Pancreas (tissue), 10 donors: ENCODE measurements around the gene TEX22. TPM values are rescaled to one million over a fixed set of nuclear protein-coding genes. Genes with fewer than 3 reads are reported as not detected.
A peak's percentile ranks its signal among the peaks of the same experiment; 100 is the strongest.

ENCODE experiments used
- ATAC-seq, 4 donors: fragments of 200-7000 bp; cut with Tn5 transposase; one replicate each; pipeline versions ENCODE4 v1.8.0 to v1.9.1; 2020; ENCODE audit warnings: mild to moderate bottlenecking in 4 of 4, moderate library complexity in 4 of 4
- DNase-seq, 6 donors: peaks; one replicate each; pipeline ENCODE4 v3.0.0-alpha.2; 2020
- FAIRE-seq: peaks from 2 replicates; lab custom pipeline; 2012; peaks lifted over from hg19 to GRCh38; lab: Jason Lieb, UNC
- H3K27ac ChIP-seq, 4 donors: fragments of 200-600 bp; sonication (generic); 1 replicate in 3 of 4; 2 replicates in 1 of 4; pipeline versions ENCODE4 v1.5.0 to v1.8.0; 2020
- H3K27me3 ChIP-seq, 4 donors: fragments of 200-600 bp; one replicate each; pipeline ENCODE4 v1.8.0; 2021
- H3K36me3 ChIP-seq, 3 donors: fragments of 200-600 bp; sonication (generic) in 1 of 3; one replicate each; pipeline versions ENCODE4 v1.5.0 to v1.8.0; 2020 to 2021
- H3K4me1 ChIP-seq, 3 donors: fragments of 200-600 bp; one replicate each; pipeline ENCODE4 v1.8.0; 2021
- H3K4me3 ChIP-seq, 4 donors: fragments of 200-600 bp; sonication (generic) in 2 of 4; one replicate each; pipeline versions ENCODE4 v1.5.0 to v1.8.0; 2020 to 2021
- H3K9me3 ChIP-seq, 4 donors: fragments of 200-600 bp; one replicate each; pipeline ENCODE4 v1.8.0; 2021
- WGBS, 2 donors: extraction: QIAGEN DNeasy Blood & Tissue Kit; methylation state at CpG; one replicate each; pipeline ENCODE4 v1.1.7; 2013; 5-methylcytosine and 5-hydroxymethylcytosine counted together
- intact Hi-C, 3 donors: fragments of 100-400 bp; cut with DNase I; formaldehyde crosslinking; loops; one replicate each; pipeline versions ENCODE4 v1.11.1 to v1.14.2; 2022
- polyA plus RNA-seq, 2 donors: library from polyadenylated mRNA; stranded (reverse); fragments of 200-250 nt; gene quantifications; one replicate each; pipeline ENCODE4 v1.2.3, GENCODE V29; 2013
- total RNA-seq, 6 donors: library from RNA; stranded (reverse); fragmentation: NEBNext Ultra II Directional in 4 of 6; extraction: Animal tissue kit (Norgen Biotek cat#: 25700) in 4 of 6; gene quantifications; one replicate each; pipeline versions ENCODE4 v1.2.1 to v1.2.4, GENCODE V29; 2021 to 2023
- TF ChIP-seq, protein P1 (sequence below), 4 donors: fragments of 200-600 bp; sonication (generic) in 3 of 4; IDR thresholded peaks; one replicate each; pipeline versions ENCODE4 v1.5.0 to v1.8.0; 2021; ENCODE audit warnings: antibody characterized with exemption in 4 of 4
- donor health status: healthy with polysubstance abuse.
- donor health status: DM: no; HTN: no; CAD: no; lungs with moderate emphysema.
- donor health status: DM: no; HTN: no; CAD: no.
- donor health status: control.
- donor health status: control.
- donor health status: Bipolar disorder and iron deficiency.
- donor health status: DM: yes; HTN: yes; CAD: no.
- donor health status: DM: no; HTN: no; CAD: no.
- donor health status: DM: no; HTN: no; CAD: no.
- donor health status: DM: yes; HTN: yes; CAD: no.

Gene TEX22
- total and polyA plus RNA-seq, 8 donors: 0.14 to 2.4 (median 1.1) TPM

- H3K4me3 ChIP-seq: no peak overlapping the region
- DNase-seq: peak in 4 of 6 donors; percentile 9 to 52 (median 32)
- intact Hi-C loops: no loop called here
- peaks cover 0 to 6% (median 3%) of the 10 kb centered on the region in 3 donors for H3K4me1 ChIP-seq
- no peak for FAIRE-seq
- H3K36me3 ChIP-seq: no peaks in the 10 kb centered on the region
- H3K9me3 ChIP-seq: no peaks in the 10 kb centered on the region
- 94% methylated on average over 8 of the region's 8 CpGs for WGBS, 2 donors
- no peak for ATAC-seq
- H3K27ac ChIP-seq: no peak overlapping the region
- H3K27me3 ChIP-seq: no peaks in the 10 kb centered on the region
- TF ChIP-seq, protein P1, sequence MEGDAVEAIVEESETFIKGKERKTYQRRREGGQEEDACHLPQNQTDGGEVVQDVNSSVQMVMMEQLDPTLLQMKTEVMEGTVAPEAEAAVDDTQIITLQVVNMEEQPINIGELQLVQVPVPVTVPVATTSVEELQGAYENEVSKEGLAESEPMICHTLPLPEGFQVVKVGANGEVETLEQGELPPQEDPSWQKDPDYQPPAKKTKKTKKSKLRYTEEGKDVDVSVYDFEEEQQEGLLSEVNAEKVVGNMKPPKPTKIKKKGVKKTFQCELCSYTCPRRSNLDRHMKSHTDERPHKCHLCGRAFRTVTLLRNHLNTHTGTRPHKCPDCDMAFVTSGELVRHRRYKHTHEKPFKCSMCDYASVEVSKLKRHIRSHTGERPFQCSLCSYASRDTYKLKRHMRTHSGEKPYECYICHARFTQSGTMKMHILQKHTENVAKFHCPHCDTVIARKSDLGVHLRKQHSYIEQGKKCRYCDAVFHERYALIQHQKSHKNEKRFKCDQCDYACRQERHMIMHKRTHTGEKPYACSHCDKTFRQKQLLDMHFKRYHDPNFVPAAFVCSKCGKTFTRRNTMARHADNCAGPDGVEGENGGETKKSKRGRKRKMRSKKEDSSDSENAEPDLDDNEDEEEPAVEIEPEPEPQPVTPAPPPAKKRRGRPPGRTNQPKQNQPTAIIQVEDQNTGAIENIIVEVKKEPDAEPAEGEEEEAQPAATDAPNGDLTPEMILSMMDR (IDR thresholded peaks at IDR 0.05): no peak
Observed at GRCh38 chr14:105395538-105395854, 2.8 kb upstream of the TEX22 start.

DNA sequence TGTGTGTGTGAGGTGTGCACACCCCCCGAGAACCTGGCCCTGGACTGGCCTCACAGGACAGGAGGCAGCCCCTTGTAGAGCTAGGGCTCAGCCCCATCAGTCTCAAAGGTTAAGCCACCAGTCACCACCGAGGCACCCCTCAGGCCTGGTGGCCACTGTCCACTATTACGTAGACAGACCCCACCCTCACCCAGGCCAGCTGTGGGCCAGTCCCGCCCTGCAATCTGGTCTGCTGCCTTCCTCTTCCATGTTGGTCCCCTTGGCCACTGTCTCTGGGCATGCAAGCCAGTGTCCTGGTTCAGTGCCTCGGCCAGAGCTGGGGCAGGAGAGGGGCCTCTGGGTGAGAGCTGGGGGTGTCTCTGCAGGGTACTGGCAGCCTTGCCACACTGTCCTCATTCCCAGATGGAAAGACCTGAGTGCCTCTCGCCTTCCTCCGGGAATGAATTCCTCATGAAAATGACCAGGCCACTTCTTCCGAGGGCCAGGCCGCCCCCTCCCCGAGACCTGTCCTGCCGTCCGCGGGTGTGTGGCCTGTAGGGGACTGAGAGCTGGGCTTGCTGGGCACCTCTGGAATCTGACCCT lies 897 bp upstream of the TEX22 start:
- intact Hi-C loops: no loop called here
- H3K4me1 ChIP-seq: peaks cover 0 to 6% (median 3%) of the 10 kb centered on the region in 3 donors
- no peaks in the 10 kb centered on the region for H3K27me3 ChIP-seq
- WGBS, 2 donors: 85% methylated on average over 13 of the region's 13 CpGs
- FAIRE-seq: no peak
- TF ChIP-seq, protein P1 (IDR thresholded peaks at IDR 0.05): no peak
- peak in 4 of 6 donors; percentile 14 to 74 (median 50) for DNase-seq
- no peaks in the 10 kb centered on the region for H3K36me3 ChIP-seq
- peak overlapping the region in 3 of 4 donors; percentile 76 to 91 (median 86) for H3K4me3 ChIP-seq
- peak overlapping the region in 2 of 4 donors; percentile 71 to 81 for H3K27ac ChIP-seq
- H3K9me3 ChIP-seq: no peaks in the 10 kb centered on the region
- ATAC-seq: peak in 1 of 4 donors; percentile 1

DNA sequence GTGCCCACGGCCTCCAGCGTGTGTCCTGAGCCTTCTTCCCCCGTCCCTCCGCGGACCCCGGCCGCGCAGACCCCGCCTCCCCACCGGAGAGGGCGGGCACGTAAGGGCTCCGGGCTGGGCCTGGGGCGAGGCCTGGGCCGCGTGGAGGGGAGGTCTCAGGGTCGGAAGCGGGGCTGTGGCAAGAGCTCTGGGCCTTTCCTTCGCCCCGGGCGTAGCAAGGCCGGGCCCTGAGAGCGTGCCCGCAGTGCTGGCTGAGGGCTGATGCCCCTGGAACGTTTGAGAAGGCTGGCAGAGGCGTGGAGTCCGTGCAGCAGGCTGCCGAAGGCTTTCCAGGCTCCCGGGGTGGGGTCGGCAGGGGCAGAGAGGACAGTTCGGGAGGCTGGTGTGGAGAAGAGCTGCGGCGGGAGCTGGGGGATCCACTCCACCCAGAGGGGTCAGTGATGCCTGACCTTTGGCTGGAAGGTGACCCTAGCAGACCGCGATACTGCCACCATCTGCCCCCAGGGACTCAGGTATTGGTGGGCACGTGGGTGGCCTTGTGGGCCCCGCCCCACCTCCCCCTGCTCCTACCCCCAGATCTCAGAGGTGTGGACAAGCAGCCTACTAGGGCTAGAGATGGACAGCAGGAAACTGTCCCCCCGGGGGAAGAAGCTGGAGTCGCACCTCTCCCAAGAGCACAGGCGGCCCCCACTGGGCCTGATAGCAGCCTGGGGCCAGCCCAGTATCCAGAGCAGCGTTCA lies 558 bp downstream of the TEX22 start:
- Histone ChIP-seq H3K27ac (peak overlapping the region; percentile 42 to 82 (median 76)), H3K4me3 (peak overlapping the region; percentile 76 to 91 (median 82)), H3K36me3 (no peaks in the 10 kb centered on the region), H3K9me3 (no peaks in the 10 kb centered on the region), H3K4me1 (peaks cover 0 to 6% (median 3%) of the 10 kb centered on the region in 3 donors), H3K27me3 (no peaks in the 10 kb centered on the region)
- peak in 2 of 6 donors; percentile 26 to 36 for DNase-seq
- TF ChIP-seq, protein P1 (IDR thresholded peaks at IDR 0.05): no peak
- intact Hi-C loops: no loop called here
- WGBS, 2 donors: 32% methylated on average over 39 to 41 of the region's 41 CpGs
- ATAC-seq: peak; percentile 33 to 58 (median 46)
- no peak for FAIRE-seq

GRCh38 chr14:105399466-105399775 lies 1.1 kb downstream of the TEX22 start:
- TF ChIP-seq, protein P1 (IDR thresholded peaks at IDR 0.05): no peak
- peaks cover 0 to 6% (median 3%) of the 10 kb centered on the region in 3 donors for H3K4me1 ChIP-seq
- intact Hi-C loops: no loop called here
- peak overlapping the region in 2 of 4 donors; percentile 86 to 91 for H3K4me3 ChIP-seq
- 94 to 98% methylated on average over 5 to 8 of the region's 8 CpGs for WGBS, 2 donors
- no peak for FAIRE-seq
- peak in 2 of 6 donors; percentile 24 to 50 for DNase-seq
- ATAC-seq: no peak
- H3K27me3 ChIP-seq: no peaks in the 10 kb centered on the region
- H3K27ac ChIP-seq: no peak overlapping the region
- H3K36me3 ChIP-seq: no peaks in the 10 kb centered on the region
- H3K9me3 ChIP-seq: no peaks in the 10 kb centered on the region

DNA sequence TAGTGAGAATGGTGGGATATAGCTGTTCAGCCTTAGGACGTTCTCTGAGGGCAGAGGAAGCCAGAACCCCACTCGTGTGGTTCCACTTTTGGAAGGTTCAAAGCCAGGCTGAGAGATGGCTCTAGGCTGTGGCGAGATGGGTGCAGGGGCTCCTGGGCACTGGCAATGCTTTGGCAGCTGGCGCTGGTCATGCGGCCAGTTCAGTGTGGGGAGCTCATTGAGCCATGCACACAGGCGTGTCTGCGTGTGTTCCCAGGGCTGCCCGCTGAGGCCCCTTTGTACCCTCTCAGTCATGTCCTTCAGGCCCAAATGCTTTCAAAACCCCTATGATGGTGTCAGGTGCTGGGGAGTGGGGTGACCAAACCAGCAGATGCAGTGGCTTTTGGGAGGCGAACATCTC lies 1.7 kb downstream of the TEX22 start:
- DNase-seq (peak in 2 of 6 donors; percentile 22 to 25), ATAC-seq (no peak), FAIRE-seq (no peak)
- H3K27me3 ChIP-seq: no peaks in the 10 kb centered on the region
- 96 to 98% methylated on average over 9 of the region's 9 CpGs for WGBS, 2 donors
- H3K4me3 ChIP-seq: peak overlapping the region in 1 of 4 donors; percentile 91
- intact Hi-C loops: no loop called here
- TF ChIP-seq, protein P1 (IDR thresholded peaks at IDR 0.05): no peak
- H3K27ac ChIP-seq: no peak overlapping the region
- no peaks in the 10 kb centered on the region for H3K36me3 ChIP-seq
- no peaks in the 10 kb centered on the region for H3K9me3 ChIP-seq
- peaks cover 0 to 6% (median 3%) of the 10 kb centered on the region in 3 donors for H3K4me1 ChIP-seq
